Measurements from ENCODE around the gene CABP4.

GRCh38 chr11:67435031-67435726, 20.0 kb upstream of the CABP4 start:
- TF ChIP-seq CTCF (IDR thresholded peaks at IDR 0.05) (no peak), POLR2A (IDR thresholded peaks at IDR 0.05) (no peak)
